Hepatocyte (in vitro differentiated cells): ENCODE results near the gene TMCC2. TPM values are rescaled to one million over a fixed set of nuclear protein-coding genes. Genes with fewer than 3 reads are reported as not detected.
A peak's percentile ranks its signal among the peaks of the same experiment; 100 is the strongest.

Source experiments
- DNase-seq: peaks from one replicate; pipeline ENCODE4 v3.0.0-alpha.2; 2016; ENCODE audit warnings: low spot score
- H2AFZ ChIP-seq: fragments of 200-600 bp; sonication (generic); 2 replicates; pipeline ENCODE4 v1.6.0; 2016; ENCODE audit warnings: antibody characterized with exemption, mild to moderate bottlenecking
- H3K27ac ChIP-seq: fragments of 200-600 bp; sonication (generic); 2 replicates; pipeline ENCODE4 v1.5.1; 2016; ENCODE audit warnings: mild to moderate bottlenecking
- H3K27me3 ChIP-seq: fragments of 200-600 bp; sonication (generic); 2 replicates; pipeline ENCODE4 v1.6.1; 2016
- H3K36me3 ChIP-seq: fragments of 200-600 bp; sonication (generic); replicated peaks from 2 replicates; pipeline ENCODE4 v1.5.1; 2016; ENCODE audit warnings: low read depth; ENCODE audit not compliant: insufficient read depth
- H3K4me1 ChIP-seq: fragments of 200-600 bp; sonication (generic); 2 replicates; pipeline ENCODE4 v1.5.1; 2016; ENCODE audit warnings: mild to moderate bottlenecking, moderate library complexity; ENCODE audit not compliant: insufficient read depth
- H3K4me2 ChIP-seq: fragments of 200-600 bp; sonication (generic); 2 replicates; pipeline ENCODE4 v1.6.0; 2016
- H3K4me3 ChIP-seq: fragments of 200-600 bp; sonication (generic); 2 replicates; pipeline ENCODE4 v1.5.1; 2016; ENCODE audit warnings: mild to moderate bottlenecking
- H3K79me2 ChIP-seq: fragments of 200-600 bp; sonication (generic); 2 replicates; pipeline ENCODE4 v1.6.0; 2017; ENCODE audit warnings: mild to moderate bottlenecking
- H3K9me2 ChIP-seq: fragments of 200-600 bp; sonication (generic); replicated peaks from 2 replicates; pipeline ENCODE4 v1.6.0; 2017; ENCODE audit warnings: mild to moderate bottlenecking; ENCODE audit not compliant: insufficient read depth
- H3K9me3 ChIP-seq: fragments of 200-600 bp; sonication (generic); 2 replicates; pipeline ENCODE4 v1.5.1; 2016; ENCODE audit warnings: low read depth, mild to moderate bottlenecking
- H4K20me1 ChIP-seq: fragments of 200-600 bp; sonication (generic); 2 replicates; pipeline ENCODE4 v1.6.0; 2016; ENCODE audit warnings: mild to moderate bottlenecking; ENCODE audit not compliant: insufficient read depth, poor library complexity, severe bottlenecking
- EZH2 ChIP-seq: fragments of 200-600 bp; sonication (generic); IDR thresholded peaks from 2 replicates; pipeline ENCODE4 v1.6.1; 2016; ENCODE audit warnings: antibody characterized with exemption, mild to moderate bottlenecking, borderline replicate concordance
- EZH2phosphoT487 ChIP-seq: fragments of 200-600 bp; sonication (generic); IDR thresholded peaks from one replicate; pipeline ENCODE4 v1.6.1; 2018; ENCODE audit warnings: antibody characterized with exemption, mild to moderate bottlenecking, low read depth, moderate library complexity; ENCODE audit not compliant: unreplicated experiment, severe bottlenecking
- WGBS: methylation state at CpG from one replicate; pipeline ENCODE4 v1.1.6; 2016; ENCODE audit warnings: low lambda C conversion rate; ENCODE audit errors: missing lambda C conversion rate; 5-methylcytosine and 5-hydroxymethylcytosine counted together
- polyA plus RNA-seq: library from polyadenylated mRNA; unstranded; fragments of >200 nt; fragmentation: Nextera tagmentation; extraction: Ambion mirVana; gene quantifications from 2 replicates; pipeline ENCODE4 v1.2.1, GENCODE V29; 2016
- total RNA-seq: library from RNA; depleted of rRNA; stranded (reverse); fragments of >200 nt; gene quantifications from 2 replicates; pipeline ENCODE4 v1.2.3, GENCODE V29; 2014
- TF ChIP-seq, protein P1 (sequence below): fragments of 200-600 bp; sonication (generic); IDR thresholded peaks from 2 replicates; pipeline ENCODE4 v1.5.1; 2016; ENCODE audit warnings: antibody characterized with exemption, mild to moderate bottlenecking; ENCODE audit not compliant: poor library complexity

The TMCC2 gene
- total and polyA plus RNA-seq, 2 experiments from 2014 or later: 2.5 to 2.9 TPM

DNA sequence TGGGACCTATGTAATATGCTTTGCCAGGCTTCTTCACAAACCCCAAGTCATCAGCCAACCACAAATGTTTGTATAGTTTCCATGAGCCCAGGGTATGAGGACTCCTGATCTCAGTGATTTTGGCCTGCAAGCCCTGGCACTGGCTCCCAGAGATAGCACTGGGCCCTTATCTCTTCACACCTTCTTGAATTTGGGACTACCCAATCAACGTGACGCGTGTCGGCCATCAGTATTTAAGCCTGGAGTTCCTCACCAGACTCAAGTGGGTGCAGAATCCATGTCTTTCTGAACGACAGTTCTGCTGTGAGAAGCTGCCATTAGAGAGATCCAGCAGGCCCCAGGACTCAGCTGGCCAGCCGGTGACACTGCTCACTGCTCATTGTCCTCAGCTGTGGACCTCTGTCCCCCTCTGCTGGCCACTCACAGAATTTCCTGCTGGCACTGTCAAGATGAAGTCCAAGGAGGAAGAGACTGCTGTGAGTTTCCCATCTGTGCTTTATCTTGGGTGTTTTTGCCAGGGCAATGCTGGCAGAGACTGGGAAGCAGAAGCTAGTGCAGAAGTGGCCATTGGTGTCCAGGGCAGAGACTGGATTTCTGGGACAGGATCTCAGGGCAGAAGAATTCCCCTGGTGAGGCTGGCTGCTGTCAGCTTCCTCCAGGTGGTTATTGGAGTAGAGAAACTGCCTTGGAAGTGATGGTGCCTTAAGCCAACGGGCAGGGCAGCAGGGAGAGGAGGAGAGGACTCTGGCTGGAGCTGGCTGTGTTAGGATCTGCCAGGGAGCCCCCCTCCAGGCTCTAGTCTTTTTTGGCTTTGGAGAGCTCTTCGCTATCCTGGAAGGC lies 28.4 kb downstream of the TMCC2 start:
- H3K9me3 ChIP-seq: no peaks in the 10 kb centered on the region
- no peaks in the 10 kb centered on the region for H3K4me1 ChIP-seq
- TF ChIP-seq, protein P1, sequence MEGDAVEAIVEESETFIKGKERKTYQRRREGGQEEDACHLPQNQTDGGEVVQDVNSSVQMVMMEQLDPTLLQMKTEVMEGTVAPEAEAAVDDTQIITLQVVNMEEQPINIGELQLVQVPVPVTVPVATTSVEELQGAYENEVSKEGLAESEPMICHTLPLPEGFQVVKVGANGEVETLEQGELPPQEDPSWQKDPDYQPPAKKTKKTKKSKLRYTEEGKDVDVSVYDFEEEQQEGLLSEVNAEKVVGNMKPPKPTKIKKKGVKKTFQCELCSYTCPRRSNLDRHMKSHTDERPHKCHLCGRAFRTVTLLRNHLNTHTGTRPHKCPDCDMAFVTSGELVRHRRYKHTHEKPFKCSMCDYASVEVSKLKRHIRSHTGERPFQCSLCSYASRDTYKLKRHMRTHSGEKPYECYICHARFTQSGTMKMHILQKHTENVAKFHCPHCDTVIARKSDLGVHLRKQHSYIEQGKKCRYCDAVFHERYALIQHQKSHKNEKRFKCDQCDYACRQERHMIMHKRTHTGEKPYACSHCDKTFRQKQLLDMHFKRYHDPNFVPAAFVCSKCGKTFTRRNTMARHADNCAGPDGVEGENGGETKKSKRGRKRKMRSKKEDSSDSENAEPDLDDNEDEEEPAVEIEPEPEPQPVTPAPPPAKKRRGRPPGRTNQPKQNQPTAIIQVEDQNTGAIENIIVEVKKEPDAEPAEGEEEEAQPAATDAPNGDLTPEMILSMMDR: peak; percentile 92
- no peak for TF ChIP-seq EZH2phosphoT487
- H3K9me2 ChIP-seq: no peaks in the 10 kb centered on the region
- H3K79me2 ChIP-seq: no peaks in the 10 kb centered on the region
- H2AFZ ChIP-seq: peak overlapping the region; percentile 65
- DNase-seq: peak; percentile 93
- whole genome bisulfite sequencing: 39% methylated on average over 8 of the region's 8 CpGs
- no peaks in the 10 kb centered on the region for H3K36me3 ChIP-seq
- no peak overlapping the region for H3K4me3 ChIP-seq
- no peak overlapping the region for H3K4me2 ChIP-seq
- no peaks in the 10 kb centered on the region for H4K20me1 ChIP-seq
- H3K27ac ChIP-seq: no peak overlapping the region
- H3K27me3 ChIP-seq: no peaks in the 10 kb centered on the region

DNA sequence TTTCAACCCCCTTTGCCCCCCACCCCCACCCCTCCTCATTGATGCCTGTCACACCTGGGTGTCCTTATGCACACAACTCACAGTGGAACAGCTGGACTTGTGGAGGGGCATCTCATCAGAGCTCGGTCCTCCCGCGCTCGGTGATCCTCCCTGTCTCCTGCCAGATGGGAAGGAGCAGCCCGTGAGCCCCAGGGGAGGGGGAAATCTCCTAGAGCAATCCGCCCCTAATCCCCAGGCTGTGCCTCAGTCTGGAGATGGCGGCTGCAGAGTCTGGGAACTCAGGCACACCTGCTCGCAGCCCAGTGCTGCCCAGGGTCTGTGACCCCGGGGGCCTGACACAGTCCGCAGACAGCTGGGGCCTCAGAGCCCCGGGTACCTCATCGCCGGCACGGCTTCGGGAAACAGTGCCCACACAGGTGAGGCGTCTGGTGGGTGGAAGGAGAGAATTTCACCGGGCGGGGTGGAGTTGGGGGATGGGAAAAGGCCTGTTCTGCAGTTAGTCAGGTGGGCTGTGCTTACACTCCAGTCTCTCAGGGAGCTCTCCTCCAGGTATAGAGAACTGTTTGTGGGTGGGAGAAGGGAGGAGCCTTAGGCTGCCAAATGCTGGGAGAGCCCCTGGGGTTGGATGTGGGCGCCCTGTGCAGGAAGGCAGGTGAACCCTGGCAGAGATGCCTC lies 29.3 kb downstream of the TMCC2 start:
- no peak overlapping the region for H3K4me3 ChIP-seq
- no peaks in the 10 kb centered on the region for H3K27me3 ChIP-seq
- no peaks in the 10 kb centered on the region for H3K79me2 ChIP-seq
- no peak overlapping the region for H3K27ac ChIP-seq
- H3K36me3 ChIP-seq: no peaks in the 10 kb centered on the region
- H4K20me1 ChIP-seq: no peaks in the 10 kb centered on the region
- H2AFZ ChIP-seq: no peak overlapping the region
- no peak for TF ChIP-seq EZH2
- TF ChIP-seq EZH2phosphoT487: no peak
- TF ChIP-seq, protein P1: no peak
- H3K4me2 ChIP-seq: no peak overlapping the region
- no peak for DNase-seq
- H3K9me3 ChIP-seq: no peaks in the 10 kb centered on the region
- H3K4me1 ChIP-seq: peaks cover 9% of the 10 kb centered on the region
- WGBS: 90% methylated on average over 18 of the region's 19 CpGs
- no peaks in the 10 kb centered on the region for H3K9me2 ChIP-seq

GRCh38 chr1:205257735-205258134 lies 30.0 kb downstream of the TMCC2 start:
- H3K27me3 ChIP-seq: no peaks in the 10 kb centered on the region
- no peaks in the 10 kb centered on the region for H3K36me3 ChIP-seq
- no peak for DNase-seq
- no peak overlapping the region for H3K4me2 ChIP-seq
- H3K4me1 ChIP-seq: peaks cover 10% of the 10 kb centered on the region
- no peaks in the 10 kb centered on the region for H4K20me1 ChIP-seq
- no peaks in the 10 kb centered on the region for H3K9me2 ChIP-seq
- H3K9me3 ChIP-seq: no peaks in the 10 kb centered on the region
- TF ChIP-seq EZH2phosphoT487 (no peak), EZH2 (no peak)
- TF ChIP-seq, protein P1: no peak
- no peaks in the 10 kb centered on the region for H3K79me2 ChIP-seq
- 88% methylated on average over 2 of the region's 2 CpGs for WGBS
- H3K27ac ChIP-seq: no peak overlapping the region
- no peak overlapping the region for H3K4me3 ChIP-seq
- no peak overlapping the region for H2AFZ ChIP-seq
